ENCODE data around the gene CDH4. TPM values are rescaled to one million over a fixed set of nuclear protein-coding genes. Genes with fewer than 3 reads are reported as not detected.

The CDH4 gene
- total and polyA plus RNA-seq, 7 donors, result under 0.01 to 0.06 TPM; not detected in 5

GRCh38 chr20:61800359-61801064, 548.5 kb downstream of the CDH4 start:
- intact Hi-C loops (cut with DNase I), result no loop called here
- H3K9me3 ChIP-seq, result no peaks in the 10 kb centered on the region
- no peak overlapping the region for H3K27ac ChIP-seq
- H3K4me1 ChIP-seq, result peaks cover 0 to 19% (median 11%) of the 10 kb centered on the region in 4 donors
- TF ChIP-seq POLR2AphosphoS5 (IDR thresholded peaks at IDR 0.05), result no peak
- peaks cover 0 to 36% (median 6%) of the 10 kb centered on the region in 3 donors for H3K27me3 ChIP-seq
- DNase-seq, result no peak
- H3K4me3 ChIP-seq, result no peak overlapping the region
- H3K36me3 ChIP-seq, result no peaks in the 10 kb centered on the region
- 74 to 83% methylated on average over 13 of the region's 13 CpGs for WGBS, 2 donors

GRCh38 chr20:61801065-61801360, 549.0 kb downstream of the CDH4 start:
- Histone ChIP-seq H3K4me3 (no peak overlapping the region), H3K4me1 (peaks cover 0 to 19% (median 11%) of the 10 kb centered on the region in 4 donors), H3K36me3 (no peaks in the 10 kb centered on the region), H3K9me3 (no peaks in the 10 kb centered on the region), H3K27ac (no peak overlapping the region), H3K27me3 (peaks cover 0 to 41% (median 6%) of the 10 kb centered on the region in 3 donors)
- DNase-seq, result no peak
- TF ChIP-seq EP300 (IDR thresholded peaks at IDR 0.05) (no peak), POLR2A (IDR thresholded peaks at IDR 0.05) (no peak), POLR2AphosphoS5 (IDR thresholded peaks at IDR 0.05) (no peak)
- TF ChIP-seq, protein P1, sequence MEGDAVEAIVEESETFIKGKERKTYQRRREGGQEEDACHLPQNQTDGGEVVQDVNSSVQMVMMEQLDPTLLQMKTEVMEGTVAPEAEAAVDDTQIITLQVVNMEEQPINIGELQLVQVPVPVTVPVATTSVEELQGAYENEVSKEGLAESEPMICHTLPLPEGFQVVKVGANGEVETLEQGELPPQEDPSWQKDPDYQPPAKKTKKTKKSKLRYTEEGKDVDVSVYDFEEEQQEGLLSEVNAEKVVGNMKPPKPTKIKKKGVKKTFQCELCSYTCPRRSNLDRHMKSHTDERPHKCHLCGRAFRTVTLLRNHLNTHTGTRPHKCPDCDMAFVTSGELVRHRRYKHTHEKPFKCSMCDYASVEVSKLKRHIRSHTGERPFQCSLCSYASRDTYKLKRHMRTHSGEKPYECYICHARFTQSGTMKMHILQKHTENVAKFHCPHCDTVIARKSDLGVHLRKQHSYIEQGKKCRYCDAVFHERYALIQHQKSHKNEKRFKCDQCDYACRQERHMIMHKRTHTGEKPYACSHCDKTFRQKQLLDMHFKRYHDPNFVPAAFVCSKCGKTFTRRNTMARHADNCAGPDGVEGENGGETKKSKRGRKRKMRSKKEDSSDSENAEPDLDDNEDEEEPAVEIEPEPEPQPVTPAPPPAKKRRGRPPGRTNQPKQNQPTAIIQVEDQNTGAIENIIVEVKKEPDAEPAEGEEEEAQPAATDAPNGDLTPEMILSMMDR (IDR thresholded peaks at IDR 0.05), result no peak
- intact Hi-C loops (cut with DNase I), result no loop called here
- WGBS, 2 donors, result 84 to 89% methylated on average over 9 of the region's 9 CpGs

DNA sequence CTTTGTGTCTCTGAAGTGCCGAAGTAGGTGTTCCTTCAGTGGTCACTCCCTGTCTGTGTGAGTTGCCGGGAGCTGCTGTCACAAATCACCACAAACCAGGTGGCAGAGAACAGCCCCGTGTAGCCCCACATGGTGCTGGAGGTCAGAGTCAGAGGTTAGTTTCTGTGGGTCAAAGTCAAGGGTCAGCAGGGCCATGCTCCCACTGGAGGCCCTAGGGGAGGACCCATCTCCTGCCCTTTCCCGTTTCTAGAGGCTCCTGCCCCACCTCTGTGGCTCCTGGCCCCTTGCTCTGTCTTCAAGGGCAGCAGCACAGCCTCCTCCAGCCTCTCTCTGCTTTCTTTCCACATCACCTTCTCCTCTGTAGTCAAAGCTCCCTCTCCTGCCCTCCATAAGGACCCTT, 549.4 kb downstream of the CDH4 start:
- TF ChIP-seq, protein P1 (IDR thresholded peaks at IDR 0.05), result no peak
- TF ChIP-seq POLR2A (IDR thresholded peaks at IDR 0.05) (no peak), POLR2AphosphoS5 (IDR thresholded peaks at IDR 0.05) (no peak), EP300 (IDR thresholded peaks at IDR 0.05) (no peak)
- peaks cover 0 to 43% (median 6%) of the 10 kb centered on the region in 3 donors for H3K27me3 ChIP-seq

GRCh38 chr20:61801857-61802442, 549.9 kb downstream of the CDH4 start:
- Histone ChIP-seq H3K27me3 (peaks cover 0 to 42% (median 6%) of the 10 kb centered on the region in 3 donors), H3K27ac (no peak overlapping the region), H3K9me3 (no peaks in the 10 kb centered on the region), H3K36me3 (no peaks in the 10 kb centered on the region), H3K4me1 (peaks cover 0 to 19% (median 11%) of the 10 kb centered on the region in 4 donors), H3K4me3 (no peak overlapping the region)
- DNase-seq, result no peak
- TF ChIP-seq EP300 (IDR thresholded peaks at IDR 0.05) (no peak), POLR2A (IDR thresholded peaks at IDR 0.05) (no peak), POLR2AphosphoS5 (IDR thresholded peaks at IDR 0.05) (no peak)
- TF ChIP-seq, protein P1 (IDR thresholded peaks at IDR 0.05), result no peak
- intact Hi-C loops (cut with DNase I), result no loop called here
- 63 to 80% methylated on average over 10 of the region's 10 CpGs for WGBS, 2 donors

More for the DNA sequence above, 549.4 kb downstream of the CDH4 start:
- H3K4me3 ChIP-seq, result no peak overlapping the region
- no peak overlapping the region for H3K27ac ChIP-seq
- intact Hi-C loops (cut with DNase I), result no loop called here
- H3K4me1 ChIP-seq, result peaks cover 0 to 19% (median 11%) of the 10 kb centered on the region in 4 donors
- no peaks in the 10 kb centered on the region for H3K36me3 ChIP-seq
- DNase-seq, result no peak
- WGBS, 2 donors, result 60 to 78% methylated on average over 4 of the region's 4 CpGs
- no peaks in the 10 kb centered on the region for H3K9me3 ChIP-seq

GRCh38 chr20:61802721-61803311, 550.8 kb downstream of the CDH4 start:
- Histone ChIP-seq H3K27me3 (peaks cover 0 to 39% (median 6%) of the 10 kb centered on the region in 3 donors), H3K4me3 (no peak overlapping the region), H3K4me1 (peaks cover 0 to 19% (median 11%) of the 10 kb centered on the region in 4 donors), H3K9me3 (no peaks in the 10 kb centered on the region), H3K27ac (no peak overlapping the region), H3K36me3 (no peaks in the 10 kb centered on the region)
- 81 to 86% methylated on average over 36 of the region's 36 CpGs for WGBS, 2 donors
- intact Hi-C loops (cut with DNase I), result no loop called here
- TF ChIP-seq POLR2A (IDR thresholded peaks at IDR 0.05) (no peak), POLR2AphosphoS5 (IDR thresholded peaks at IDR 0.05) (no peak), EP300 (IDR thresholded peaks at IDR 0.05) (no peak)
- TF ChIP-seq, protein P1 (IDR thresholded peaks at IDR 0.05), result no peak
- no peak for DNase-seq

Measured in sigmoid colon (tissue), 7 donors.